ENCODE data around the gene PABPN1. TPM values are rescaled to one million over a fixed set of nuclear protein-coding genes. Genes with fewer than 3 reads are reported as not detected.

PABPN1 gene
- total RNA-seq, 4 donors from 2014 or later = 79.3 to 149 (median 116) TPM

- H3K27me3 ChIP-seq = peaks cover 0 to 6% of the 10 kb centered on the region in 2 donors
- peaks cover 0 to 9% (median 0%) of the 10 kb centered on the region in 4 donors for H3K4me1 ChIP-seq
- H3K27ac ChIP-seq = peak overlapping the region; percentile 69 to 86 (median 78)
- H3K36me3 ChIP-seq = no peaks in the 10 kb centered on the region
- no peak for TF ChIP-seq POLR2A (IDR thresholded peaks at IDR 0.05)
- no peak for TF ChIP-seq CTCF (IDR thresholded peaks at IDR 0.05)
- no peaks in the 10 kb centered on the region for H3K9me3 ChIP-seq
- no peak for DNase-seq
- peak overlapping the region; percentile 20 to 51 (median 37) for H3K4me3 ChIP-seq
Observed at GRCh38 chr14:23364164-23365035, 43.1 kb downstream of the PABPN1 start.

- Histone ChIP-seq H3K4me3 (peak within 1 kb of the TSS; percentile 20 to 51 (median 37)), H3K4me1 (peaks cover 0 to 9% (median 0%) of the 10 kb centered on the region in 4 donors), H3K27me3 (peaks cover 0 to 6% of the 10 kb centered on the region in 2 donors), H3K27ac (peak within 1 kb of the TSS; percentile 69 to 86 (median 78)), H3K9me3 (no peaks in the 10 kb centered on the region), H3K36me3 (no peaks in the 10 kb centered on the region)
- TF ChIP-seq POLR2A (IDR thresholded peaks at IDR 0.05) (no peak), CTCF (IDR thresholded peaks at IDR 0.05) (no peak)
- no peak for DNase-seq
Observed at GRCh38 chr14:23365036-23365731, 43.9 kb downstream of the PABPN1 start, which contains the start of gene EFS. Gene EFS, minus strand, starts transcription at chr14:23365172. Its CDS starts 147 bp downstream, at chr14:23365025.

- no peak for TF ChIP-seq POLR2A (IDR thresholded peaks at IDR 0.05)
- no peak for TF ChIP-seq CTCF (IDR thresholded peaks at IDR 0.05)
- Histone ChIP-seq H3K27ac (peak overlapping the region; percentile 69 to 86 (median 78)), H3K36me3 (no peaks in the 10 kb centered on the region), H3K9me3 (no peaks in the 10 kb centered on the region), H3K27me3 (peaks cover 0 to 6% of the 10 kb centered on the region in 2 donors), H3K4me3 (peak overlapping the region; percentile 20 to 51 (median 37)), H3K4me1 (peaks cover 0 to 9% (median 0%) of the 10 kb centered on the region in 4 donors)
- DNase-seq = no peak
Observed at GRCh38 chr14:23365732-23366425, 44.6 kb downstream of the PABPN1 start.

- H3K4me1 ChIP-seq = peaks cover 0 to 9% (median 0%) of the 10 kb centered on the region in 4 donors
- peak overlapping the region in 3 of 4 donors; percentile 35 to 51 (median 39) for H3K4me3 ChIP-seq
- TF ChIP-seq POLR2A (IDR thresholded peaks at IDR 0.05) (no peak), CTCF (IDR thresholded peaks at IDR 0.05) (no peak)
Observed at GRCh38 chr14:23366426-23366921, 45.2 kb downstream of the PABPN1 start.

GRCh38 chr14:23370221-23370620, 49.0 kb downstream of the PABPN1 start:
- Histone ChIP-seq H3K27ac (no peak overlapping the region), H3K27me3 (peaks cover 0 to 5% of the 10 kb centered on the region in 2 donors), H3K9me3 (no peaks in the 10 kb centered on the region), H3K4me3 (no peak overlapping the region), H3K36me3 (no peaks in the 10 kb centered on the region), H3K4me1 (no peaks in the 10 kb centered on the region)
- no peak for TF ChIP-seq CTCF (IDR thresholded peaks at IDR 0.05)
- TF ChIP-seq POLR2A (IDR thresholded peaks at IDR 0.05) = no peak
- DNase-seq = no peak

More at GRCh38 chr14:23366426-23366921, 45.2 kb downstream of the PABPN1 start:
- DNase-seq = peak in 1 of 3 donors; percentile 54
- Histone ChIP-seq H3K27ac (peak overlapping the region; percentile 69 to 86 (median 78)), H3K27me3 (peaks cover 0 to 6% of the 10 kb centered on the region in 2 donors), H3K36me3 (no peaks in the 10 kb centered on the region), H3K9me3 (no peaks in the 10 kb centered on the region)

All from Peyer's patch (tissue), 4 donors.